HuH-7 (cell line): Measurements from ENCODE around the gene MAPK11.

ENCODE experiments used
- DNase-seq: peaks from one replicate; pipeline ENCODE4 v3.0.0; 2011; ENCODE audit warnings: low spot score

The MAPK11 gene

DNA sequence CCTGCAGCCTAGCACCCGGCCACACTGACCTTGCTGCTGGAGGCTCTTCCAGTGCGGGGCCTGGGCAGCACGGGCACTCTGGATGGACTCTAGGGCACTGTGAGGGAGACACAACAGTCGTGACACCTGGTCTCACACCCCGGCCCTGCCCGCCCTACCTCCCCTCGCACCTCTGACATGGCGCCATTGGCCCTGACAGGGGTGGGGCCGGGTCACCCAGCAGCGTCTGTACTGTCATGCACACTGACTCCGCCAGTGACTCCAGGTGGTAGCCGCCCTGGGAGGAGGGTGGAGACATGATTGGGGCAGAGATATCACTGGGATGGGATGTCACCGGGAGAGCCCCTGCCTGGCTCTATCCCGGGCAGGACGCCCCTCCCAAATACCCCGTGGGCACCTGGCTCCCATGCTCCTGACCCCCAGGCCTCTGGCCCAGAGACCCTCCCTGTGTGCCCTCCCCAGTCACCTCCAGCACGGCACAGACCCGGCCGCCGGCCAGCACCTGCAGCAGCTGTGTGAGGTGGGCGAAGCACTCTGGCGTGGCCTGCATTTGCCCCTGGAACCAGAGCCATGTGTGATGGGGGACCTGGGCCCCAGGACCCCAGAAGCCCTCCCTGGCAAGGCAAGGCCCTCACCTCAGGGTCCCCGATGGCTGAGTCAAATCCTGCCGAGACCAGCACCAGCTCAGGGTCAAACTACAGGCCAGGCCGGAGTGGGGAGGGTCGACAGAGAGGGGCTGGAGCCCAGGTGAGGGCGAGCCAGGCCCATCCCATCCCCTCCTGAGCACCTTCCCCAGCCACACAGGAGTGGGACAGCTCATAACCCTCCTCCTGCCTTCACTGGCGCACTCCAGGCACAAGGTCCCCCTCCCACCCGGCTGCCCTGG lies 21.7 kb downstream of the MAPK11 start:
- no peak for DNase-seq

GRCh38 chr22:50247748-50248147 lies 22.4 kb downstream of the MAPK11 start:
- DNase-seq, result no peak

DNA sequence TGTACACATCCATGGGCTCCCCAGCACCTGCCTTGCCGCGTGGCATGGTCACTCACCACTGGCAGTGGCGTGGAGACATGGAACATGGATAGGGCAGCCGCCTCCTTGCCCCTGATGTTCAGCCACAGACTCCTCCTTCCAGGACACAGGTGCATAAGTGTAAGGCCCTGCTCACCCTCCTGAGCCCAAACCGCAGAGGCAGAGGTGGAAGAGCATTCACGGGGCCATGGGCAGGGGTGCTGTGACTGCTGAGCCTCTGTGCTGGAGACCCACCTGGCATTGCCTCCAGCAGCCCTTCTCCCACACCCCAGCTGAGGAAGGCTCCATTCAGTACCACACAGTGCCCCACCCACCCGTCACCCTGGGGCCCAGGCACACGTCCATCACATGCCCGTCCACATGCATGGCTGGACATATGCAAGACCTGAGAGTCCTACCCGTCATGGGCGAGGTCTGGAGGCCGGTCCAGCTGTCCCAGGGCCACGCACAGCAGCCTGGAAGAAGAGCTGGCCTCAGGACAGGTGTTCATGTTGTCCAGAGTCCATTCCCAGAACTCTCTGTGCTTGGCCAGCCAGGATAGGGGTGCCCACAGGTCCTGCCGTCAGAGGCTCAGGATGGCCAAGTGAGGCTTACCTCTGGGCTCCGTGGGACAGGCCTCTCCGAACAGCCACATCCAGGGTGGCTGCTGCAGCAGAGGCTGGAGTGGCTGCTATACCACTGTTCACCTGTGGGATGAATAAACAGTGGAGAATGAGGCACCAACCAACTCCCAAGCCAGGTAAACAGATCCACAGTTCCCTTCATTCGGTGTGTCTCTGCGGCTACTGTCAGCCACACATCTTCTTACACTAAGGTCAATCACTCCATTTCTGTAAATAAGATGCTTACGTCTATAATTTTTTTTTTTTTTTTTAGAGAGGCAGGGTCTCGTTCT lies 23.7 kb downstream of the MAPK11 start:
- peak; percentile 75 for DNase-seq

GRCh38 chr22:50245214-50246072 lies 24.7 kb downstream of the MAPK11 start:
- DNase-seq, result peak; percentile 62

GRCh38 chr22:50244420-50245213 lies 25.6 kb downstream of the MAPK11 start, which contains the start of gene TUBGCP6:
Gene TUBGCP6, minus strand, starts transcription at chr22:50245023. Its CDS starts 564 bp downstream, at chr22:50244459.
- DNase-seq, result peak; percentile 97

DNA sequence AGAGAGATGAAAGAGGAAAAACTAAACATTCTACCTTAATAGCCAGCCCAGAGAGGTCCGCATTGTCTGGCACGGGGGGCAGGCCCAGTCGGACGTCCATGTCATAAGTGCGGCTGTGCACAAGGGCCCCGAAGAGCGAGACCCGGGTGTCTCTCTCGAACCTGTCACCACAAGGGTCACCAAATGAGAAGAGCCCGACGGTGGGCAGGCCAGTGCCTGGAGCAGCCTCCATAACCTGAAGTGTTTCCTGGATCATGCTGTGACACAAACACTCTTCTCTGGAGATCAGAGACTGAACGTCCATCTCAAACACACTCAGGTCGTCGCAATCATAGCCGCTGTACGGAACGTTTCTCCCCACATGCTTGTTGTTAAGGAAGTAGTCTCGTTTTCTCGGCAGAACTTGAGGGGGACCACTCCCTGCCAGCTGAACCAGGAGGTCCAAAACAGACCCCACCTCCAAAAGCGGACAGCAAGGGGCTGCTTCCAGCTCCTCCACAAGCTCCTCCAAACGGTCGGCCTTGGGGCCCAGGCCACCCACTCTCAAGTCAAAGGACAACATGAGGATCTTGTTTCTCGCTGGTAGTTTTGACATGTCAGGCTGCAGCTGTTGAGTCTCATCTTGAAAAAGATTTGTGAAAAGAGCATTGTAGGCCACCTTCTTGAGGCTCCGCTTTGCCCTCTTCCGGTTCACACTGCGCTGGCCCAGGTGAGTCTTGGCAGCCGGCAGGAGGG lies 26.3 kb downstream of the MAPK11 start:
- DNase-seq, result no peak

GRCh38 chr22:50242406-50242949 lies 27.7 kb downstream of the MAPK11 start:
- no peak for DNase-seq

GRCh38 chr22:50238755-50239154 lies 31.4 kb downstream of the MAPK11 start:
- DNase-seq, result no peak

- DNase-seq, result peak; percentile 80
Observed at GRCh38 chr22:50236731-50237409, 33.3 kb downstream of the MAPK11 start.

DNA sequence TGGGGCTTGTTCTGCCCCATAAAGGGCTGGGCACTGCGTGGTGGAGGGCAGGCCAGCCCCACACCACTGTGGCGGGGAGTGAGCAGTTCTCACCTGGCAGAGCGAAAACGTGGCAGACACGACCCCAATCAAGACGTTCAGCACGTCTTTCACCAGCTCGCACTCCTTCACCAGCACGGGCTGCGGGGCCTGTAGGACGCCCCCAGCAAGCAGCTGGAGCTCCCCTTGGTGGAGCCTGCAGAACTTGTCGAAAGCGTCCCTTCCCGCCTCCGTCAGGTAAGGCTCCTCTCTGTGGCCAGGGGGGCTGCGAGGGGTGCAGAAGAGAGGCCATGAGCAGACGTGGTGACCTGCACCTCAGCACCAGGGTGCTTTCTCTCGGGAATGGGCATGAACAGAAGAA lies 37.0 kb downstream of the MAPK11 start:
- no peak for DNase-seq

DNA sequence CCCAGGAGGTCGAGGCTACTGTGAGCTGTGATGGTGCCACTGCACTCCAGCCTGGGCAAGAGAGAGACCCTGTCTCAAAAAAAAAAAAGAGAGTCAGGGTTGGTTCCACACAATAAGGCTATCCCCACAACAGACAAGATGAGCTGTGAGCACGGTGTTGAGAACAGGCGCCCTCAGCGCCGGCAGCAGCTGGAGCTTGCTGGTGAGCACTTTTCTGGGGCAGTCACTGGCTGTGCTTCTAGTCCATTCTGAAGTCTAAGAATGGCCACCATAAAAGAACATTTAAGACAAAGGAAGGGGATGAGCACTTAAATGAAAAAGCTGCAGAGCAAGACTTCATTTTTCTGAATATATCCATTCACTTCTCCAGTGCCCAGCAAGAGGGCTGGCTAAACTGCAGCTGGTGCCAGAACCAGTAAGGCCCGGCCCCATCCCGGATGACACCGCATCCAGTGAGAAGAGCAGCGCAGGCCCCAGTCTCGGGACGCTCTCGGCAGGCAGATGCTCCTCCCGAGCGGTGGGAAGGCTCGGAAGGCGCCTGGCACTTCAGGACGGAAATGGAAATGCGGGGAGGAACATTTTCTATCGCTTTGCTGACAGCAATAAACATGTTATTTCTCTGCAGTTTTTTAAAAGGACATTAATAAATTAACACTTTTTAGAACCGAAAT lies 37.6 kb downstream of the MAPK11 start:
- DNase-seq, result no peak

DNA sequence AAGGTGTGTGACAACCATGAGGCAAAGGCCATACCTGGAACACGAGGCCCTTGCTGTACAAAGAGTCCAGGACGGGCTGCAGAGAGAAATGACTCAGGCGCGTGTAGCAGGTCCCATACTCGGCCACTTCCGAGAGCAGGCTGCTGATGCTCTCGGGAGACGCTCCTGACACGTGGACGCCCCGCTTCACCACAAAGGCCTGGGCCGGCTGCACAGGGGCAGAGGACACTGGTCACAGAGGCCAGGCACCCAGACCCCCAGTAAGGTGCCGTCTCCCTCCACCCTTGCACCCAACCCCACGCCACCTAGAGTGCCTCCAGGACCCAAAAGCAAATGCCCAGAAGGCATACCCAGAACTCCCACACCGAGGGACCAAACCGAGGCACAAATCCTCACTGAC lies 40.8 kb downstream of the MAPK11 start:
- DNase-seq, result no peak

- no peak for DNase-seq
Observed at GRCh38 chr22:50228366-50228765, 41.8 kb downstream of the MAPK11 start.

DNA sequence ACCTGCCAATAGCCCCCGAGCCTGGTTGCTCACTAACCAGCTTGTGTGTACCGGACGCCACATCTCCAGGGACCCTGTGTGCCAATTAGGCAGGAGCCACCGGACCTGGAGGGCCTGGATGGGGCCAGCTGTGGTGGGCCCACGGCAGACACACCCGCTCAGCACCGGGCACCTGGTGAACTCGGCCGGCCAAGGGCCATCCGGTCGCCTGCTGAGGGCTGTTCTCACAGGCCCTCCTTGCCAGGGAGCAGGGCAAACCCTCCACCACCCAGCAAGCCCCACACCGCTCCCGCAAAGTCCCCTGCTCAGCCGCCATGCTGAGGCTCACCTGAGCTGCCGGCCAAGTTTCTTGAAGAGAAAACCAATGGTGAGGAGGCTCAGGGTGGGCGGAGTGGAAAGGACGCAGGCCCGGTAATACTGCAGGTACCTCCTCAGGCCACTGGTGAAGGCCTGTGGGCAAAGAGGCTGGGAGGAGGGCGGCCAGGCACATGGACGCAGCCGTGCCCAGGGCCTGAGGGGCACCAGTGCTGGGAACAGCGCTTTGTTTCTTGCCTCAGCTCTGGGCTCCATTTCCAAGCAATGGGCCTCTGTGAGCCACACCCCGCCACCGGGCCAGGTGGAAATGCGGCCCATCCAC lies 42.5 kb downstream of the MAPK11 start:
- DNase-seq, result no peak

- DNase-seq, result no peak
Observed at GRCh38 chr22:50226875-50227165, 43.4 kb downstream of the MAPK11 start.

GRCh38 chr22:50226063-50226874 lies 43.9 kb downstream of the MAPK11 start:
- no peak for DNase-seq

DNA sequence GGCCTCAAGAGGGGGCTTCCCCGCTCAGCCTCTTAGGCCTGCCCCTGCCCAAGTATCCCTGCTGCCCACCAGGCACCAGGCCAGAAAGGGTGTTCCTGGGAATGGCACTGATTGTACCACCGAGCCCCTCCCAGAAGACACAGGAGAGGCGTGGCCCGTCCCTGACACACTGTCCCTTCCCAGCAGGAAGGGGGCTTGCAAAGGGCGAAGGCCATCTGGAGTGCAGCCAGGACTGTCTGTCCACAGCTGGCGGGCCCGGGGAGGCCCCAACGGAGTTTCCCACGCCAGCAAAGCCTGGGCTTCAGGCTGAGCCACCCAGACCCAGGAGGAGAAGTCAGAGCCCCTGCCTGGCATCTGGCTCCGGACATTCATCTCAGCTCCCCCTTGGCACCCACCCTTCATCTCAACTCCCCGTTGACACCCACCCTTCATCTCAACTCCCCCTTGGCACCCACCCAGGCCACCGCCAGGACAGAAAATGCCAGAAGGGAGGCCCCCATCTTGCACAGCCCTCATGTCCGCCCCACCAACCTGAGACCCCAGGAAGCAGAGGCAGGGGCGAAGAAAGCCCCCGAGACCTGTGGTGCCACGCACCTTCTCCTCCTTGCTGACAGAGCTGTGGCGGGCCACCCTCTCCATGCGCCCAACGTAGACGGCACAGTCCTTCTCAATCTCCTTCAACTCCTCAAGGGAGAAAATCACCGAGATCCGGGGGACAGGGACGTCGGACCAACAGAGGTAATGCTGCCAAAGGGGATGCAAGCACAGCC lies 44.8 kb downstream of the MAPK11 start:
- no peak for DNase-seq
